Endothelial cell of umbilical vein (primary cell): Measurements from ENCODE around the gene MASP2. TPM values are rescaled to one million over a fixed set of nuclear protein-coding genes. Genes with fewer than 3 reads are reported as not detected.
"Not testable (repeated sequence)": the region's sequence is repeated elsewhere in the genome, so short reads cannot be mapped to it uniquely, and the experiment has no call there.

Source experiments
- BruUV-seq: library from RNA; stranded (reverse); fragments of 400-500 nt; replicated peaks from 2 replicates; lab custom pipeline; 2021; lab: Mats Ljungman, UMichigan
- CTCF ChIA-PET: fragments of 300-600, 350-600 bp; sonication (Branson Sonifier 250); formaldehyde crosslinking; loops from one replicate; lab custom pipeline; 2021; ENCODE audit warnings: antibody characterized with exemption, inconsistent platforms; lab: Charles Lee
- POLR2A ChIA-PET: fragments of 300-600, 350-600 bp; sonication (Branson Sonifier 250); formaldehyde crosslinking; loops from one replicate; lab custom pipeline; 2021; ENCODE audit warnings: antibody characterized with exemption, inconsistent platforms; lab: Charles Lee
- DNase-seq: peaks from one replicate; pipeline ENCODE4 v3.0.0-alpha.2; 2011; ENCODE audit warnings: low read depth, low spot score
- FAIRE-seq: peaks from 2 replicates; lab custom pipeline; 2011; peaks lifted over from hg19 to GRCh38; lab: Jason Lieb, UNC
- H2AFZ ChIP-seq: 2 replicates; pipeline ENCODE4 v1.6.0; 2012; ENCODE audit warnings: low read depth, low read length, control low read depth, inconsistent platforms
- H3K27ac ChIP-seq: 2 replicates; pipeline ENCODE4 v1.5.1; 2011; ENCODE audit warnings: low read depth, mild to moderate bottlenecking, control low read depth, low read length, moderate library complexity; ENCODE audit not compliant: insufficient read depth
- H3K27me3 ChIP-seq, 2 experiments: 2 replicates each; pipeline versions ENCODE4 v1.6.0 to v1.6.1; 2011; ENCODE audit warnings: low read length in 2 of 2, mixed read lengths in 1 of 2; ENCODE audit not compliant: control insufficient read depth in 2 of 2, insufficient read depth in 2 of 2
- H3K36me3 ChIP-seq, 2 experiments: 2 replicates in 1 of 2; 3 replicates in 1 of 2; pipeline ENCODE4 v1.5.1; 2011; ENCODE audit warnings: low read length in 2 of 2, mild to moderate bottlenecking in 1 of 2, moderate library complexity in 1 of 2; ENCODE audit not compliant: control insufficient read depth in 2 of 2, insufficient read depth in 2 of 2; ENCODE audit errors: extremely low read depth in 1 of 2
- H3K4me1 ChIP-seq: 3 replicates; pipeline ENCODE4 v1.5.1; 2011; ENCODE audit warnings: mild to moderate bottlenecking, low read length; ENCODE audit not compliant: control insufficient read depth, insufficient read depth; ENCODE audit errors: extremely low read depth
- H3K4me2 ChIP-seq: 2 replicates; pipeline ENCODE4 v1.6.1; 2011; ENCODE audit warnings: low read length, control low read depth, mixed read lengths; ENCODE audit not compliant: insufficient read depth
- H3K4me3 ChIP-seq, 3 experiments: fragments of 200-600 bp in 1 of 3; sonication (generic), shearing (Covaris generic) in 1 of 3; replicated peaks in 1 of 3; 2 replicates each; pipeline ENCODE4 v1.5.1; 2011 to 2016; ENCODE audit warnings: control low read depth in 3 of 3, low read length in 3 of 3, mild to moderate bottlenecking in 2 of 3, inconsistent platforms in 1 of 3, low read depth in 1 of 3, moderate library complexity in 1 of 3; ENCODE audit not compliant: insufficient read depth in 1 of 3
- H3K79me2 ChIP-seq: 2 replicates; pipeline ENCODE4 v1.6.0; 2012; ENCODE audit warnings: low read length, inconsistent platforms; ENCODE audit not compliant: control insufficient read depth, insufficient read depth
- H3K9ac ChIP-seq: replicated peaks from 2 replicates; pipeline ENCODE3; 2011; ENCODE audit warnings: low read length, control low read depth; ENCODE audit not compliant: insufficient read depth; ENCODE audit errors: extremely low read depth
- H3K9me1 ChIP-seq: replicated peaks from 3 replicates; pipeline ENCODE4 v1.6.0; 2011; ENCODE audit warnings: mild to moderate bottlenecking, low read length; ENCODE audit not compliant: control insufficient read depth, insufficient read depth; ENCODE audit errors: extremely low read depth
- H3K9me3 ChIP-seq: replicated peaks from 2 replicates; pipeline ENCODE4 v1.5.1; 2012; ENCODE audit warnings: low read length, inconsistent platforms; ENCODE audit not compliant: control insufficient read depth, insufficient read depth
- H4K20me1 ChIP-seq: replicated peaks from 2 replicates; pipeline ENCODE3; 2011; ENCODE audit warnings: mild to moderate bottlenecking, low read length; ENCODE audit not compliant: control insufficient read depth, insufficient read depth; ENCODE audit errors: extremely low read depth
- CTCF ChIP-seq, 2 donors: IDR thresholded peaks; 1 replicate in 1 of 2; 2 replicates in 1 of 2; pipeline ENCODE4 v1.5.1; 2011; ENCODE audit warnings: low read length in 2 of 2, mild to moderate bottlenecking in 2 of 2, moderate library complexity in 2 of 2, control low read depth in 1 of 2, inconsistent platforms in 1 of 2, low read depth in 1 of 2; ENCODE audit not compliant: insufficient read depth in 1 of 2; ENCODE audit errors: extremely low read depth in 1 of 2
- GATA2 ChIP-seq: IDR thresholded peaks from 2 replicates; pipeline ENCODE4 v1.7.0; 2011; ENCODE audit warnings: low read depth, mild to moderate bottlenecking, moderate library complexity, mixed read lengths, low read length; ENCODE audit not compliant: insufficient read length, insufficient read depth
- dilution Hi-C: fragments of 300-500 bp; cut with MboI; formaldehyde crosslinking; loops from one replicate; pipeline ENCODE4 v1.15.0; 2019; ENCODE audit warnings: low sequenced_read_pairs; ENCODE audit not compliant: extremely low pct_ligation_motif_present
- intact Hi-C: fragments of 100-400 bp; cut with micrococcal nuclease; formaldehyde crosslinking; loops from one replicate; pipeline ENCODE4 v1.10.0; 2022
- polyA plus RNA-seq, 4 experiments: library from polyadenylated mRNA; depleted of rRNA in 3 of 4; stranded (reverse) in 3 of 4; unstranded in 1 of 4; fragments of >200 nt; gene quantifications; 2 replicates each; pipeline versions ENCODE4 v1.2.1 to v1.2.3, GENCODE V29; 2011 to 2012; ENCODE audit warnings: missing spikeins in 1 of 4
- total RNA-seq: library from RNA; stranded (reverse); gene quantifications from 2 replicates; pipeline ENCODE4 v1.2.3, GENCODE V29; 2021

MASP2 gene
- total and polyA plus RNA-seq, 2 donors (not counting 3 experiments of a cell fraction or from before 2014, with no cell fraction given) = 0.53 TPM; not detected in 1

- DNase-seq = peak; percentile 87
- TF ChIP-seq CTCF (IDR thresholded peaks at IDR 0.05; ENCODE audit: extremely low read depth in 1 of 2, insufficient read depth in 1 of 2, low read depth in 1 of 2, low read length in 2 of 2) (peak; percentile 94), GATA2 (no peak)
- no TSS peak for BruUV-seq
- intact Hi-C loops = loop anchor here (1.0 kb wide), 3 partner anchors 23 to 605 kb away; partner anchors contain the start of gene SRM
- H2AFZ ChIP-seq = no peak overlapping the region
- dilution Hi-C loops = no loop called here
- ChIA-PET CTCF (interaction anchor here (0.5 to 4.8 kb wide), 80 partner anchors 9 to 1042 kb away, joined by 3 to 373 read pairs (median 4); partner anchors contain the start of genes ANGPTL7, EXOSC10, FBXO6 and MASP2), POLR2A (interaction anchor here (0.5 to 0.8 kb wide), 3 partner anchors 199 to 608 kb away, joined by 3 read pairs; no protein-coding TSS in a partner anchor)
- H3K9ac ChIP-seq = no peak overlapping the region
- no peak overlapping the region for H3K4me2 ChIP-seq
- H3K9me1 ChIP-seq = no peaks in the 10 kb centered on the region
- H3K9me3 ChIP-seq = no peaks in the 10 kb centered on the region
- no peaks in the 10 kb centered on the region for H3K79me2 ChIP-seq
- H3K36me3 ChIP-seq = no peaks in the 10 kb centered on the region
- peak; percentile 97 for FAIRE-seq
- no peak overlapping the region for H3K27ac ChIP-seq
- H3K27me3 ChIP-seq = no peaks in the 10 kb centered on the region
- no peak overlapping the region for H3K4me3 ChIP-seq
- no peaks in the 10 kb centered on the region for H3K4me1 ChIP-seq
- no peaks in the 10 kb centered on the region for H4K20me1 ChIP-seq
These were observed 9.3 kb downstream of the MASP2 start for GRCh38 chr1:11037740-11038182.

- H3K9me1 ChIP-seq, H3K36me3 ChIP-seq, H3K4me1 ChIP-seq, H4K20me1 ChIP-seq, H2AFZ ChIP-seq, BruUV-seq, dilution Hi-C loops, H3K27me3 ChIP-seq, H3K27ac ChIP-seq, DNase-seq, FAIRE-seq, H3K4me2 ChIP-seq, H3K79me2 ChIP-seq, H3K9me3 ChIP-seq, H3K4me3 ChIP-seq, H3K9ac ChIP-seq: not testable (repeated sequence)
- ChIA-PET POLR2A (interaction anchor here (0.5 to 0.8 kb wide), 2 partner anchors 607 to 608 kb away, joined by 3 read pairs; no protein-coding TSS in a partner anchor), CTCF (interaction anchor here (0.5 to 4.8 kb wide), 79 partner anchors 9 to 1042 kb away, joined by 3 to 373 read pairs (median 4); partner anchors contain the start of genes ANGPTL7, EXOSC10, FBXO6 and MASP2)
- intact Hi-C loops = loop anchor here (1.0 kb wide), 3 partner anchors 23 to 605 kb away; partner anchors contain the start of gene SRM
These were observed 9.9 kb downstream of the MASP2 start for GRCh38 chr1:11037019-11037739.
